Body of pancreas (tissue), 4 donors: ENCODE results near the gene TBX1. TPM values are rescaled to one million over a fixed set of nuclear protein-coding genes. Genes with fewer than 3 reads are reported as not detected.

Source experiments
- ATAC-seq: fragments of 150-250 bp; one replicate; pipeline ENCODE4 v1.9.1; 2016
- DNase-seq, 4 donors: peaks; one replicate each; pipeline ENCODE4 v3.0.0-alpha.2; 2019
- H3K27ac ChIP-seq, 4 donors: fragments of 200-600 bp; sonication (generic); 1 replicate in 3 of 4; 2 replicates in 1 of 4; pipeline versions ENCODE4 v1.5.1 to v1.6.1; 2016 to 2019; ENCODE audit warnings: mild to moderate bottlenecking in 1 of 4, mixed read lengths in 1 of 4, moderate library complexity in 1 of 4
- H3K27me3 ChIP-seq, 2 donors: fragments of 200-600 bp; sonication (generic); one replicate each; pipeline ENCODE4 v1.6.0; 2016; ENCODE audit warnings: mild to moderate bottlenecking in 1 of 2
- H3K36me3 ChIP-seq, 2 donors: fragments of 200-600 bp; sonication (generic); replicated peaks in 1 of 2; 2 replicates each; pipeline ENCODE4 v1.5.1; 2016; ENCODE audit warnings: low read depth in 2 of 2; ENCODE audit not compliant: insufficient read depth in 1 of 2
- H3K4me1 ChIP-seq: fragments of 200-600 bp; sonication (generic); one replicate; pipeline ENCODE4 v1.6.0; 2016
- H3K4me3 ChIP-seq, 2 donors: fragments of 200-600 bp; sonication (generic); 1 replicate in 1 of 2; 2 replicates in 1 of 2; pipeline ENCODE4 v1.5.1; 2016 to 2019
- H3K9me3 ChIP-seq, 3 donors: fragments of 200-600 bp; sonication (generic); 1 replicate in 2 of 3; 2 replicates in 1 of 3; pipeline ENCODE4 v1.5.1; 2016
- CTCF ChIP-seq, 7 experiments: fragments of 450-650 bp in 4 of 7; fragments of 200-600 bp in 3 of 7; sonication (generic) in 3 of 7; IDR thresholded peaks; one replicate each; pipeline ENCODE4 v1.5.1; 2016 to 2019; ENCODE audit warnings: antibody characterized with exemption in 7 of 7
- POLR2A ChIP-seq, 3 donors: fragments of 450-650 bp; IDR thresholded peaks; one replicate each; pipeline ENCODE4 v1.6.1; 2016; ENCODE audit warnings: antibody characterized with exemption in 3 of 3, mild to moderate bottlenecking in 2 of 3
- WGBS, 2 donors: methylation state at CpG; one replicate each; pipeline ENCODE4 v1.1.5; 2017; 5-methylcytosine and 5-hydroxymethylcytosine counted together
- intact Hi-C: fragments of 100-400 bp; cut with DNase I; formaldehyde crosslinking; loops from one replicate; pipeline ENCODE4 v1.15.1; 2023
- total RNA-seq, 2 donors: library from RNA; depleted of rRNA; stranded (reverse); fragments of >200 nt; gene quantifications; one replicate each; pipeline ENCODE4 v1.1.0, GENCODE V29; 2016

TBX1 gene
- total RNA-seq, 2 donors from 2014 or later, result 1.0 TPM; not detected in 1

GRCh38 chr22:19807914-19808872 is 47.6 kb downstream of the TBX1 start:
- no peak for ATAC-seq
- intact Hi-C loops, result no loop called here
- TF ChIP-seq POLR2A (IDR thresholded peaks at IDR 0.05) (no peak), CTCF (IDR thresholded peaks at IDR 0.05) (no peak)
- no peaks in the 10 kb centered on the region for H3K36me3 ChIP-seq
- no peak overlapping the region for H3K27ac ChIP-seq
- WGBS, 2 donors, result 87 to 89% methylated on average over 12 to 20 of the region's 20 CpGs
- no peaks in the 10 kb centered on the region for H3K27me3 ChIP-seq
- DNase-seq, result no peak
- no peaks in the 10 kb centered on the region for H3K4me1 ChIP-seq
- H3K4me3 ChIP-seq, result no peak overlapping the region
- no peaks in the 10 kb centered on the region for H3K9me3 ChIP-seq

GRCh38 chr22:19808873-19809478 is 48.4 kb downstream of the TBX1 start:
- ATAC-seq, result no peak
- intact Hi-C loops, result no loop called here
- Histone ChIP-seq H3K4me3 (no peak overlapping the region), H3K27ac (no peak overlapping the region), H3K36me3 (no peaks in the 10 kb centered on the region), H3K27me3 (no peaks in the 10 kb centered on the region), H3K4me1 (no peaks in the 10 kb centered on the region), H3K9me3 (no peaks in the 10 kb centered on the region)
- 76 to 81% methylated on average over 10 to 11 of the region's 11 CpGs for WGBS, 2 donors
- no peak for TF ChIP-seq CTCF (IDR thresholded peaks at IDR 0.05)
- TF ChIP-seq POLR2A (IDR thresholded peaks at IDR 0.05), result no peak
- peak in 1 of 4 donors; percentile 4 for DNase-seq

GRCh38 chr22:19809741-19810140 is 49.2 kb downstream of the TBX1 start:
- Histone ChIP-seq H3K4me3 (no peak overlapping the region), H3K9me3 (no peaks in the 10 kb centered on the region), H3K4me1 (no peaks in the 10 kb centered on the region), H3K27ac (no peak overlapping the region), H3K27me3 (no peaks in the 10 kb centered on the region), H3K36me3 (no peaks in the 10 kb centered on the region)
- TF ChIP-seq POLR2A (IDR thresholded peaks at IDR 0.05), result no peak
- TF ChIP-seq CTCF (IDR thresholded peaks at IDR 0.05), result no peak
- ATAC-seq (no peak), DNase-seq (no peak)
- WGBS, 2 donors, result 91 to 95% methylated on average over 3 of the region's 3 CpGs
- intact Hi-C loops, result no loop called here

GRCh38 chr22:19810381-19811201 is 50.0 kb downstream of the TBX1 start:
- no peak for TF ChIP-seq POLR2A (IDR thresholded peaks at IDR 0.05)
- no peak for TF ChIP-seq CTCF (IDR thresholded peaks at IDR 0.05)
- peak in 2 of 4 donors; percentile 6 to 7 for DNase-seq
- H3K4me1 ChIP-seq, result no peaks in the 10 kb centered on the region
- no peak overlapping the region for H3K27ac ChIP-seq
- no peaks in the 10 kb centered on the region for H3K36me3 ChIP-seq
- no peak for ATAC-seq
- intact Hi-C loops, result no loop called here
- H3K27me3 ChIP-seq, result no peaks in the 10 kb centered on the region
- H3K4me3 ChIP-seq, result no peak overlapping the region
- WGBS, 2 donors, result 89 to 92% methylated on average over 19 to 23 of the region's 23 CpGs
- H3K9me3 ChIP-seq, result no peaks in the 10 kb centered on the region
